Vagina (tissue), 2 donors: ENCODE data around the gene LMNTD2.

ENCODE experiments used
- CTCF ChIP-seq, 3 experiments: fragments of 450-650 bp in 2 of 3; fragments of 200-600 bp in 1 of 3; sonication (generic) in 1 of 3; IDR thresholded peaks; one replicate each; pipeline ENCODE4 v1.5.1; 2017 to 2019; ENCODE audit warnings: antibody characterized with exemption in 3 of 3, mild to moderate bottlenecking in 2 of 3, moderate library complexity in 2 of 3
- POLR2A ChIP-seq, 2 donors: fragments of 450-650 bp; IDR thresholded peaks; one replicate each; pipeline ENCODE4 v1.6.1; 2017; ENCODE audit warnings: antibody characterized with exemption in 2 of 2, mild to moderate bottlenecking in 2 of 2, moderate library complexity in 2 of 2
- POLR2AphosphoS5 ChIP-seq, 2 donors: sonication (generic); formaldehyde crosslinking; IDR thresholded peaks; one replicate each; pipeline ENCODE4 v1.9.0; 2017; ENCODE audit warnings: antibody characterized with exemption in 2 of 2, mild to moderate bottlenecking in 2 of 2, low read depth in 1 of 2; ENCODE audit not compliant: insufficient read depth in 1 of 2

DNA sequence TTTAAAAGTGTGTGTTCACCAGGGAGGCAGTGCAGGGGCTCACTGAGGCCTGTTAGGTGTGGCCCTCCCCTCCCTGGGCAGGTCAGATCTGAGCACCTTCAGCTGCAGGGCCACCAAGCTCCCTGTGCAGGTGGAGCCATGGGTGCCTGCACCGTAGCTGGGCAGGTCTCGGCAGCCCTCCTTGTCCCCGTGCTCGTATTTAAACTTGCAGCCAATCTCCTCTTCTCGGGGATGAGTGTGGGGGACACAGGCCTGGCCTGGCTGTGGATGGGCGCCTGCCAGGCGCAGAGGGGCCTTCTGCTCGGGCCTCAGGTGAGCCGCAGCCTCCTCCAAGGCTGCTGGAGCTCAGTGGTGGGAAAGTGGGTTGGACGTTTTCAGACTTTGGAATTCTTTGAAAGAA, 34.9 kb upstream of the LMNTD2 start:
- TF ChIP-seq CTCF (IDR thresholded peaks at IDR 0.05) (no peak), POLR2AphosphoS5 (IDR thresholded peaks at IDR 0.05; ENCODE audit: insufficient read depth in 1 of 2, low read depth in 1 of 2) (no peak), POLR2A (IDR thresholded peaks at IDR 0.05) (no peak)
